ENCODE results near the gene MTNR1A.

Gene MTNR1A

GRCh38 chr4:186569533-186570192 lies 14.3 kb upstream of the MTNR1A start:
- no peak overlapping the region for H3K4me3 ChIP-seq (ENCODE audit: low read depth, low read length)
- no peak for DNase-seq (ENCODE audit: low read depth)
- TF ChIP-seq, protein P1, sequence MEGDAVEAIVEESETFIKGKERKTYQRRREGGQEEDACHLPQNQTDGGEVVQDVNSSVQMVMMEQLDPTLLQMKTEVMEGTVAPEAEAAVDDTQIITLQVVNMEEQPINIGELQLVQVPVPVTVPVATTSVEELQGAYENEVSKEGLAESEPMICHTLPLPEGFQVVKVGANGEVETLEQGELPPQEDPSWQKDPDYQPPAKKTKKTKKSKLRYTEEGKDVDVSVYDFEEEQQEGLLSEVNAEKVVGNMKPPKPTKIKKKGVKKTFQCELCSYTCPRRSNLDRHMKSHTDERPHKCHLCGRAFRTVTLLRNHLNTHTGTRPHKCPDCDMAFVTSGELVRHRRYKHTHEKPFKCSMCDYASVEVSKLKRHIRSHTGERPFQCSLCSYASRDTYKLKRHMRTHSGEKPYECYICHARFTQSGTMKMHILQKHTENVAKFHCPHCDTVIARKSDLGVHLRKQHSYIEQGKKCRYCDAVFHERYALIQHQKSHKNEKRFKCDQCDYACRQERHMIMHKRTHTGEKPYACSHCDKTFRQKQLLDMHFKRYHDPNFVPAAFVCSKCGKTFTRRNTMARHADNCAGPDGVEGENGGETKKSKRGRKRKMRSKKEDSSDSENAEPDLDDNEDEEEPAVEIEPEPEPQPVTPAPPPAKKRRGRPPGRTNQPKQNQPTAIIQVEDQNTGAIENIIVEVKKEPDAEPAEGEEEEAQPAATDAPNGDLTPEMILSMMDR (IDR thresholded peaks at IDR 0.05; ENCODE audit: control insufficient read depth, extremely low read depth, insufficient read depth) = no peak

DNA sequence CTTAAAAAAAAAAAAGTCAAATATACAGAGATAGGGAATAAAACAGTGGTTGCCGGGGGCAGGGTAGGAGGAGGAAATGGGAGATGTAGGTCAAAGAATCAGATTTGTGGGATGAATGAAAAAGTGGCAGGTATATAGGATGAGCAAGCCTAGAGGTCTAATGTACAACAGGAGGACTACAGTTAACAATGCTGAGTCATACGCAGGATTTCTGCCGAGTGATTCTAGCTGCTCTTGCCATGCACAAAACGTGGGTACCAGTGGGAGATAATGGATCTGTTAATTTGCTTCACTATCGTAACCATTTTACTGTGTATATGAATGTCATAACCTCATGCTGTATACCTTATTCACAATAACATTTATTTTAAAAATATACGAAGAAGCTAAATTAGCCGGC lies 10.7 kb upstream of the MTNR1A start:
- no peak overlapping the region for H3K4me3 ChIP-seq (ENCODE audit: low read depth, low read length)
- TF ChIP-seq, protein P1 (IDR thresholded peaks at IDR 0.05; ENCODE audit: control insufficient read depth, extremely low read depth, insufficient read depth) = no peak

GRCh38 chr4:186563761-186564160 lies 8.4 kb upstream of the MTNR1A start:
- DNase-seq (ENCODE audit: low read depth) = no peak
- TF ChIP-seq, protein P1 (IDR thresholded peaks at IDR 0.05; ENCODE audit: control insufficient read depth, extremely low read depth, insufficient read depth) = no peak
- H3K4me3 ChIP-seq (ENCODE audit: low read depth, low read length) = no peak overlapping the region

More for the DNA sequence above, 10.7 kb upstream of the MTNR1A start:
- DNase-seq (ENCODE audit: low read depth) = no peak

GRCh38 chr4:186561748-186562147 lies 6.4 kb upstream of the MTNR1A start:
- TF ChIP-seq, protein P1 (IDR thresholded peaks at IDR 0.05; ENCODE audit: control insufficient read depth, extremely low read depth, insufficient read depth) = no peak
- no peak overlapping the region for H3K4me3 ChIP-seq (ENCODE audit: low read depth, low read length)
- DNase-seq (ENCODE audit: low read depth) = no peak

- DNase-seq (ENCODE audit: low read depth) = no peak
- TF ChIP-seq, protein P1 (IDR thresholded peaks at IDR 0.05; ENCODE audit: control insufficient read depth, extremely low read depth, insufficient read depth) = no peak
- H3K4me3 ChIP-seq (ENCODE audit: low read depth, low read length) = no peak overlapping the region
These were observed 5.3 kb upstream of the MTNR1A start for GRCh38 chr4:186560647-186561046.

GRCh38 chr4:186557486-186557885 lies 2.1 kb upstream of the MTNR1A start:
- H3K4me3 ChIP-seq (ENCODE audit: low read depth, low read length) = no peak overlapping the region
- TF ChIP-seq, protein P1 (IDR thresholded peaks at IDR 0.05; ENCODE audit: control insufficient read depth, extremely low read depth, insufficient read depth) = no peak

GRCh38 chr4:186557061-186557460 lies 1.7 kb upstream of the MTNR1A start:
- DNase-seq (ENCODE audit: low read depth) = peak; percentile 49
- no peak overlapping the region for H3K4me3 ChIP-seq (ENCODE audit: low read depth, low read length)
- TF ChIP-seq, protein P1 (IDR thresholded peaks at IDR 0.05; ENCODE audit: control insufficient read depth, extremely low read depth, insufficient read depth) = no peak

More at GRCh38 chr4:186557486-186557885, 2.1 kb upstream of the MTNR1A start:
- no peak for DNase-seq (ENCODE audit: low read depth)

Measured in LNCaP clone FGC (cell line).